K562 (cell line): Measurements from ENCODE around the gene NHS. TPM values are rescaled to one million over a fixed set of nuclear protein-coding genes. Genes with fewer than 3 reads are reported as not detected.

ENCODE experiments used
- ATAC-seq: fragments of 200-7000 bp; cut with Tn5 transposase; 3 replicates; pipeline ENCODE4 v1.9.1; 2020; ENCODE audit warnings: moderate library complexity
- BruUV-seq: library from RNA; stranded (reverse); fragments of 400-500 nt; replicated peaks from 2 replicates; lab custom pipeline; 2021; lab: Mats Ljungman, UMichigan
- CTCF ChIA-PET: fragments of 300-600 bp; formaldehyde crosslinking; extraction: SDS; loops from one replicate; lab custom pipeline; 2021; ENCODE audit warnings: low intra/inter-chr PET ratio; lab: Yijun Ruan, JAX
- POLR2A ChIA-PET: fragments of 300-600, 350-650 bp; sonication (Branson Sonifier 250); formaldehyde crosslinking; extraction: SDS; loops from one replicate; lab custom pipeline; 2021; ENCODE audit warnings: antibody characterized with exemption, inconsistent platforms; lab: Yijun Ruan, JAX
- DNase-seq, 4 experiments: peaks; one replicate each; pipeline versions ENCODE4 v3.0.0 to v3.0.0-alpha.2; 2011 to 2018; ENCODE audit warnings: low spot score in 3 of 4, mixed read lengths in 3 of 4; ENCODE audit errors: extremely low read depth in 1 of 4
- FAIRE-seq: peaks from 2 replicates; lab custom pipeline; 2011; peaks lifted over from hg19 to GRCh38; lab: Jason Lieb, UNC
- H2AFZ ChIP-seq: 2 replicates; pipeline ENCODE4 v1.6.0; 2011; ENCODE audit warnings: low read depth, low read length, control low read depth, inconsistent platforms
- H3K27ac ChIP-seq: fragments of 200-600 bp; 3 replicates; pipeline ENCODE4 v1.8.0; 2011; ENCODE audit warnings: low read depth, mild to moderate bottlenecking, control low read depth, inconsistent platforms, low read length, moderate library complexity, mixed read lengths; ENCODE audit errors: extremely low read depth
- H3K27me3 ChIP-seq, 2 experiments: fragments of 300-600 bp in 1 of 2; 2 replicates in 1 of 2; 3 replicates in 1 of 2; pipeline versions ENCODE4 v1.6.0 to v1.8.0; 2011; ENCODE audit warnings: inconsistent platforms in 2 of 2, low read length in 2 of 2, mild to moderate bottlenecking in 1 of 2, mixed read lengths in 1 of 2, moderate library complexity in 1 of 2; ENCODE audit not compliant: control insufficient read depth in 2 of 2, insufficient read depth in 2 of 2
- H3K36me3 ChIP-seq: fragments of 300-600 bp; 3 replicates; pipeline ENCODE4 v1.8.0; 2011; ENCODE audit warnings: mild to moderate bottlenecking, low read length, inconsistent platforms; ENCODE audit not compliant: control insufficient read depth, insufficient read depth
- H3K4me1 ChIP-seq, 2 experiments: fragments of 200-600 bp in 1 of 2; replicated peaks in 1 of 2; 2 replicates in 1 of 2; 3 replicates in 1 of 2; pipeline versions ENCODE4 v1.5.1 to v1.8.0; 2011; ENCODE audit warnings: inconsistent platforms in 2 of 2, low read length in 2 of 2, mild to moderate bottlenecking in 1 of 2, mixed read lengths in 1 of 2, moderate library complexity in 1 of 2; ENCODE audit not compliant: control insufficient read depth in 2 of 2, insufficient read depth in 2 of 2
- H3K4me2 ChIP-seq: 2 replicates; pipeline ENCODE4 v1.6.1; 2011; ENCODE audit warnings: low read length, control low read depth, inconsistent platforms, mixed read lengths; ENCODE audit not compliant: insufficient read depth
- H3K4me3 ChIP-seq: fragments of 200-600 bp; sonication (generic), shearing (Covaris generic); 2 replicates; pipeline ENCODE4 v1.5.1; 2016; ENCODE audit warnings: control low read depth, inconsistent platforms
- H3K79me2 ChIP-seq: fragments of 200-600 bp; 3 replicates; pipeline ENCODE4 v1.8.0; 2011; ENCODE audit warnings: low read length, inconsistent platforms; ENCODE audit not compliant: control insufficient read depth, insufficient read depth
- H3K9ac ChIP-seq, 2 experiments: 2 replicates each; pipeline versions ENCODE4 v1.6.0 to v1.6.1; 2011; ENCODE audit warnings: low read depth in 2 of 2, low read length in 2 of 2, control low read depth in 1 of 2, inconsistent platforms in 1 of 2, mild to moderate bottlenecking in 1 of 2, mixed read lengths in 1 of 2; ENCODE audit not compliant: insufficient read depth in 1 of 2
- H3K9me1 ChIP-seq: one replicate; pipeline ENCODE4 v1.6.0; 2011; ENCODE audit warnings: inconsistent platforms, mild to moderate bottlenecking, low read length, moderate library complexity; ENCODE audit not compliant: control insufficient read depth, insufficient read depth
- H3K9me3 ChIP-seq: replicated peaks from 2 replicates; pipeline ENCODE4 v1.5.1; 2011; ENCODE audit warnings: low read depth, low read length, inconsistent platforms; ENCODE audit not compliant: control insufficient read depth, insufficient read depth
- H4K20me1 ChIP-seq: replicated peaks from 2 replicates; pipeline ENCODE4 v1.6.1; 2011; ENCODE audit warnings: low read length, inconsistent platforms, mixed read lengths; ENCODE audit not compliant: control insufficient read depth, insufficient read depth
- DMBX1 ChIP-seq: fragments of 250-450 bp; sonication (Bioruptor Pico); IDR thresholded peaks from 2 replicates; pipeline ENCODE4 v1.8.0; 2022; ENCODE audit warnings: inconsistent platforms, mild to moderate bottlenecking, moderate library complexity, borderline replicate concordance
- JUNB ChIP-seq: fragments of 450-650 bp; formaldehyde crosslinking; conservative IDR thresholded peaks from 2 replicates; pipeline ENCODE4 v1.4.0; 2020; ENCODE audit warnings: mild to moderate bottlenecking
- NR2F6 ChIP-seq: fragments of 450-650 bp; formaldehyde crosslinking; IDR thresholded peaks from 2 replicates; pipeline ENCODE4 v1.4.0; 2020; ENCODE audit warnings: mild to moderate bottlenecking
- PHTF2 ChIP-seq: fragments of 250-450 bp; sonication (Bioruptor Pico); IDR thresholded peaks from 2 replicates; pipeline ENCODE4 v1.5.0; 2021; ENCODE audit warnings: mild to moderate bottlenecking
- PPARD ChIP-seq: fragments of 250-450 bp; sonication (Bioruptor Pico); IDR thresholded peaks from 2 replicates; pipeline ENCODE4 v1.8.0; 2022; ENCODE audit warnings: inconsistent platforms, mild to moderate bottlenecking, moderate library complexity
- TAL1 ChIP-seq: fragments of 450-650 bp; IDR thresholded peaks from 2 replicates; pipeline ENCODE4 v1.6.1; 2016; ENCODE audit warnings: mild to moderate bottlenecking
- ZNF212 ChIP-seq: fragments of 450-650 bp; formaldehyde crosslinking; IDR thresholded peaks from 2 replicates; pipeline ENCODE4 v1.4.0; 2020; ENCODE audit warnings: mild to moderate bottlenecking
- ZNF282 ChIP-seq: sonication (generic); formaldehyde crosslinking; IDR thresholded peaks from 2 replicates; pipeline ENCODE4 v1.8.1; 2023; ENCODE audit warnings: missing genetic modification reagents
- ZNF695 ChIP-seq: fragments of 450-650 bp; formaldehyde crosslinking; IDR thresholded peaks from 2 replicates; pipeline ENCODE4 v1.4.0; 2020; ENCODE audit warnings: mild to moderate bottlenecking, moderate library complexity
- WGBS: fragments of 100-300 bp; shearing (Covaris generic); methylation state at CpG from one replicate; pipeline ENCODE4 v1.1.6; 2016; ENCODE audit warnings: low coverage, mixed read lengths; ENCODE audit not compliant: insufficient coverage; ENCODE audit errors: missing lambda C conversion rate; 5-methylcytosine and 5-hydroxymethylcytosine counted together
- in situ Hi-C: fragments of 300-500 bp; cut with MboI; formaldehyde crosslinking; loops from 4 replicates; pipeline ENCODE4 v1.15.0; 2018; ENCODE audit warnings: inconsistent platforms, mixed read lengths
- intact Hi-C: fragments of 100-400 bp; cut with micrococcal nuclease; formaldehyde crosslinking; loops from 2 replicates; pipeline ENCODE4 v1.14.2; 2022
- polyA plus RNA-seq, 8 experiments: library from polyadenylated mRNA; depleted of rRNA in 4 of 8; stranded (reverse) in 5 of 8; unstranded in 3 of 8; fragments of >200 nt; fragmentation: Nextera tagmentation in 2 of 8; fragmentation: Illumina TruSeq in 1 of 8; extraction: Ambion mirVana in 2 of 8; extraction: Trizol in 1 of 8; gene quantifications; 2 replicates each; pipeline versions ENCODE4 v1.2.1 to v1.2.3, GENCODE V29; 2011 to 2014; ENCODE audit warnings: inconsistent platforms in 1 of 8, missing spikeins in 1 of 8
- total RNA-seq, 7 experiments: library from RNA; depleted of rRNA in 6 of 7; stranded (reverse); fragments of >200 nt in 6 of 7; fragmentation: Illumina TruSeq in 2 of 7; extraction: Trizol in 2 of 7; gene quantifications; 2 replicates each; pipeline versions ENCODE4 v1.2.1 to v1.2.3, GENCODE V29; 2011 to 2021; ENCODE audit warnings: low replicate concordance in 1 of 7

The NHS gene
- total and polyA plus RNA-seq, 9 of the 15 experiments (the other 6 are each of a cell fraction or from before 2014, with no cell fraction given): 0.02 TPM; not detected in 8

DNA sequence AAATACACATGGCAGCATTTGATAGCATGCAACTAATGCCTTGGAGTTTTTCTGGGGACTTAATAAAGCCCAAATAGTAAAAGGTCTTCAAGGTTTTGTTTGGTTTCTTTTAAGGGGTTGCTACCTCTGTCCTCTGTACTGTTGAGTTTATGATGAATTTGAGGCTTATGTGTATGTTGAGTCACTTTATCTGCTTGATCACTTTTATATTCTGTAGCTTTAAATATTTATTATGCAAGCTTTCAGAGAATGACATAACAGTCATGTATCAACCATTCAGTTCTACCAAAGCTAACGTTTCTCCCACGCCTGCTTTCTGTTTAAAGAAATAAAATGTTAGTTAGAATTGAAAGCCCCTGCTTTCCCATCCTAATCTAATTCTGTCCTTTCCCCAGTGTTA is 122.2 kb downstream of the NHS start:
- TF ChIP-seq NR2F6 (CRISPR knock-in tag): no peak
- no peak for TF ChIP-seq TAL1
- no peak for TF ChIP-seq ZNF695 (CRISPR knock-in tag)
- no peak for TF ChIP-seq JUNB (CRISPR knock-in tag)
- TF ChIP-seq PPARD (CRISPR knock-in tag): no peak
- TF ChIP-seq PHTF2 (CRISPR knock-in tag): no peak
- TF ChIP-seq ZNF282 (CRISPR knock-in tag): no peak
- no peak for TF ChIP-seq DMBX1 (CRISPR knock-in tag)
- no peak for TF ChIP-seq ZNF212 (CRISPR knock-in tag)
- TF ChIP-seq, all 486 proteins: peak for 0
- intact Hi-C loops: no loop called here
- CTCF ChIA-PET: no interaction called here

More for the DNA sequence above, 122.2 kb downstream of the NHS start:
- in situ Hi-C loops: no loop called here
- Histone ChIP-seq H3K79me2 (no peaks in the 10 kb centered on the region), H3K4me1 (no peaks in the 10 kb centered on the region), H3K36me3 (no peaks in the 10 kb centered on the region), H3K9me1 (no peaks in the 10 kb centered on the region), H3K9ac (no peak overlapping the region), H2AFZ (no peak overlapping the region), H3K4me2 (no peak overlapping the region), H3K9me3 (no peaks in the 10 kb centered on the region), H4K20me1 (no peaks in the 10 kb centered on the region), H3K4me3 (no peak overlapping the region), H3K27ac (no peak overlapping the region), H3K27me3 (no peaks in the 10 kb centered on the region)
- ATAC-seq (no peak), FAIRE-seq (no peak), DNase-seq (no peak)
- WGBS: 0% methylated on average over 2 of the region's 2 CpGs
- POLR2A ChIA-PET: no interaction called here
- no TSS peak for BruUV-seq
